ENCODE results near the gene SORBS1.

The SORBS1 gene

DNA sequence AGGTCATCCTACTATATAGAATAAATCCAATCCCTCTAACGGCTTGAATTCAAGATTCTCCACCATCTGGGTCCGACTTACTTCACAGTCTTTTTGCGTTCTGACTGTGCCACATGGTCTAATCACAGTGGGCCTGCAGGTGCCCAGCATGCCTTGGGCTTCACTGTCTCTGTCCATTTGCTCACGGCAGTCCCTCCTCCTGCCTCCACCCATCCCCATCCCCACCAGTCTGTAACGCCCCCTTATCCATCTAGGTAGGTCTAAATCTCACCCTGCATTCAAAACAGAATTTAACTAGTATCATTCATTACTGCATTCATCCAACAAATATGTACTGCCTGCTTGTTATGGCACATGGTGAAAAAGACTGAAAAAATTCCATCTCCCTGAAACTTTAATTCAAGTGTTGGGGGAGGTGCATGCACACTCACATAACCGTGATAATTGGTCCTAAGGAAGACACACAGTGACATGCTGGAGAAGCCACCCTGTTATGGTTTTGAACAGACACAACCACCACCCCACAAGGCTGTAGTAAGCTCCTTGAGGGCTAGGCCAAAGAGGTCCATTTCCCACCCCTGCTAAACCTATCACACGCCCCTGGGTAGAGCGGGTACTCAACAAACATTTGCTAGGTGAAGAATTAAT, 24.2 kb downstream of the SORBS1 start:
- no peak for TF ChIP-seq FOXM1 (IDR thresholded peaks at IDR 0.05; ENCODE audit: borderline replicate concordance, low read depth)
- no peak for TF ChIP-seq EGR1 (IDR thresholded peaks at IDR 0.05)
- TF ChIP-seq, protein P1, sequence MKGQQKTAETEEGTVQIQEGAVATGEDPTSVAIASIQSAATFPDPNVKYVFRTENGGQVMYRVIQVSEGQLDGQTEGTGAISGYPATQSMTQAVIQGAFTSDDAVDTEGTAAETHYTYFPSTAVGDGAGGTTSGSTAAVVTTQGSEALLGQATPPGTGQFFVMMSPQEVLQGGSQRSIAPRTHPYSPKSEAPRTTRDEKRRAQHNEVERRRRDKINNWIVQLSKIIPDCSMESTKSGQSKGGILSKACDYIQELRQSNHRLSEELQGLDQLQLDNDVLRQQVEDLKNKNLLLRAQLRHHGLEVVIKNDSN (IDR thresholded peaks at IDR 0.05), result no peak
- TF ChIP-seq ZBTB7A (IDR thresholded peaks at IDR 0.05; ENCODE audit: low read depth), result no peak
- no peak for TF ChIP-seq TAF1 (IDR thresholded peaks at IDR 0.05; ENCODE audit: low read depth)
- TF ChIP-seq NFIC (IDR thresholded peaks at IDR 0.05), result no peak
- TF ChIP-seq RAD21 (IDR thresholded peaks at IDR 0.05; ENCODE audit: low read depth), result no peak
- no peak for TF ChIP-seq CEBPB (IDR thresholded peaks at IDR 0.05)
- TF ChIP-seq CREB1 (IDR thresholded peaks at IDR 0.05; ENCODE audit: low read depth), result no peak
- no peak for TF ChIP-seq EP300 (IDR thresholded peaks at IDR 0.05; ENCODE audit: borderline replicate concordance)
- TF ChIP-seq TCF12 (IDR thresholded peaks at IDR 0.05; ENCODE audit: low read depth), result no peak

DNA sequence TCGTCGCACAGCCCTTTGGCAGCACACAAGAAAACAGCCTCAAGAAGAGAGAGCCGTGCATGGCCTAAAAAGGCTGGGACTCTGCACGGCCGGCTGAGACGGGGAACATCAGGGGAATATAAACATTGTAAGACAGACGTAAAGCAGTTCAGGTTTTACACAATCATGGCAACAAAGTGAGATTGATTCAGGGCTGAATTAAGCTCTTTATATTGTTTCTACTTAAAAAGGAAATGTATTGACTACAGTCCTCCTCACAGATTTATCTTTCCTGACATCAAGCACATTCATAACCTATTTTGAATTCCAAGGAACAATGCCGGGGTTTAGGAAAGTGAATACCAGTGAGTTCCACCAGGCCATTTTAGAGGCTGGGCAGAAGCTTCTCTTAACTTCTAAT, 25.2 kb downstream of the SORBS1 start:
- TF ChIP-seq YY1 (IDR thresholded peaks at IDR 0.05; ENCODE audit: low read depth) (no peak), ZBTB7A (IDR thresholded peaks at IDR 0.05; ENCODE audit: low read depth) (no peak), TCF12 (IDR thresholded peaks at IDR 0.05; ENCODE audit: low read depth) (no peak), EGR1 (IDR thresholded peaks at IDR 0.05) (no peak), CEBPB (IDR thresholded peaks at IDR 0.05) (no peak), NFIC (IDR thresholded peaks at IDR 0.05) (no peak), RAD21 (IDR thresholded peaks at IDR 0.05; ENCODE audit: low read depth) (no peak), CREB1 (IDR thresholded peaks at IDR 0.05; ENCODE audit: low read depth) (no peak), TAF1 (IDR thresholded peaks at IDR 0.05; ENCODE audit: low read depth) (no peak), FOXM1 (IDR thresholded peaks at IDR 0.05; ENCODE audit: borderline replicate concordance, low read depth) (no peak), EP300 (IDR thresholded peaks at IDR 0.05; ENCODE audit: borderline replicate concordance) (no peak), TEAD4 (IDR thresholded peaks at IDR 0.05) (no peak)
- TF ChIP-seq, protein P2, sequence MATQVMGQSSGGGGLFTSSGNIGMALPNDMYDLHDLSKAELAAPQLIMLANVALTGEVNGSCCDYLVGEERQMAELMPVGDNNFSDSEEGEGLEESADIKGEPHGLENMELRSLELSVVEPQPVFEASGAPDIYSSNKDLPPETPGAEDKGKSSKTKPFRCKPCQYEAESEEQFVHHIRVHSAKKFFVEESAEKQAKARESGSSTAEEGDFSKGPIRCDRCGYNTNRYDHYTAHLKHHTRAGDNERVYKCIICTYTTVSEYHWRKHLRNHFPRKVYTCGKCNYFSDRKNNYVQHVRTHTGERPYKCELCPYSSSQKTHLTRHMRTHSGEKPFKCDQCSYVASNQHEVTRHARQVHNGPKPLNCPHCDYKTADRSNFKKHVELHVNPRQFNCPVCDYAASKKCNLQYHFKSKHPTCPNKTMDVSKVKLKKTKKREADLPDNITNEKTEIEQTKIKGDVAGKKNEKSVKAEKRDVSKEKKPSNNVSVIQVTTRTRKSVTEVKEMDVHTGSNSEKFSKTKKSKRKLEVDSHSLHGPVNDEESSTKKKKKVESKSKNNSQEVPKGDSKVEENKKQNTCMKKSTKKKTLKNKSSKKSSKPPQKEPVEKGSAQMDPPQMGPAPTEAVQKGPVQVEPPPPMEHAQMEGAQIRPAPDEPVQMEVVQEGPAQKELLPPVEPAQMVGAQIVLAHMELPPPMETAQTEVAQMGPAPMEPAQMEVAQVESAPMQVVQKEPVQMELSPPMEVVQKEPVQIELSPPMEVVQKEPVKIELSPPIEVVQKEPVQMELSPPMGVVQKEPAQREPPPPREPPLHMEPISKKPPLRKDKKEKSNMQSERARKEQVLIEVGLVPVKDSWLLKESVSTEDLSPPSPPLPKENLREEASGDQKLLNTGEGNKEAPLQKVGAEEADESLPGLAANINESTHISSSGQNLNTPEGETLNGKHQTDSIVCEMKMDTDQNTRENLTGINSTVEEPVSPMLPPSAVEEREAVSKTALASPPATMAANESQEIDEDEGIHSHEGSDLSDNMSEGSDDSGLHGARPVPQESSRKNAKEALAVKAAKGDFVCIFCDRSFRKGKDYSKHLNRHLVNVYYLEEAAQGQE (IDR thresholded peaks at IDR 0.05; ENCODE audit: low read depth), result no peak
- TF ChIP-seq, protein P1 (IDR thresholded peaks at IDR 0.05), result no peak
- TF ChIP-seq, protein P3, sequence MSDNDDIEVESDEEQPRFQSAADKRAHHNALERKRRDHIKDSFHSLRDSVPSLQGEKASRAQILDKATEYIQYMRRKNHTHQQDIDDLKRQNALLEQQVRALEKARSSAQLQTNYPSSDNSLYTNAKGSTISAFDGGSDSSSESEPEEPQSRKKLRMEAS (IDR thresholded peaks at IDR 0.05), result no peak

DNA sequence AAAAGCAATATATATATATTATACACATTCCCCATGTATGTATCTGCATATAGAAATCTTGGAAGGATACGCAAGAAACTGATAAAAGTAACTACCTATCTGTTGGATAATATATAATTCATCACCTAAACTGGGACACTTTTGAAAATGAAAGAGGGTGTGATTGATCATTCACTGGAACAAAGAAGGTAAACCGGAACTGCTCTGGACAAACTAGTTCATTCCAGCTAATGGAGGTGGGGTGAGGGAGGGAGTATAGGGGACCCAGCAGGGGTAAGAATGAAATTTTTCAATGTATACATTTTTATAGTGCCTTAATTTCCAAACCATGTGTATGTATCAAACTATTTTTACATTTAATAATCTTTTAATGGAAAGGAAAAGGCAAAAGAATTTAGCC, 25.6 kb downstream of the SORBS1 start:
- TF ChIP-seq YY1 (IDR thresholded peaks at IDR 0.05; ENCODE audit: low read depth) (no peak), ZBTB7A (IDR thresholded peaks at IDR 0.05; ENCODE audit: low read depth) (no peak), EP300 (IDR thresholded peaks at IDR 0.05; ENCODE audit: borderline replicate concordance) (no peak), CREB1 (IDR thresholded peaks at IDR 0.05; ENCODE audit: low read depth) (no peak), CEBPB (IDR thresholded peaks at IDR 0.05) (no peak), EGR1 (IDR thresholded peaks at IDR 0.05) (no peak), RAD21 (IDR thresholded peaks at IDR 0.05; ENCODE audit: low read depth) (no peak), TCF12 (IDR thresholded peaks at IDR 0.05; ENCODE audit: low read depth) (no peak), NFIC (IDR thresholded peaks at IDR 0.05) (no peak), TAF1 (IDR thresholded peaks at IDR 0.05; ENCODE audit: low read depth) (no peak), FOXM1 (IDR thresholded peaks at IDR 0.05; ENCODE audit: borderline replicate concordance, low read depth) (no peak), TEAD4 (IDR thresholded peaks at IDR 0.05) (no peak)
- TF ChIP-seq, protein P1 (IDR thresholded peaks at IDR 0.05), result no peak
- TF ChIP-seq, protein P2 (IDR thresholded peaks at IDR 0.05; ENCODE audit: low read depth), result no peak
- TF ChIP-seq, protein P3 (IDR thresholded peaks at IDR 0.05), result no peak

DNA sequence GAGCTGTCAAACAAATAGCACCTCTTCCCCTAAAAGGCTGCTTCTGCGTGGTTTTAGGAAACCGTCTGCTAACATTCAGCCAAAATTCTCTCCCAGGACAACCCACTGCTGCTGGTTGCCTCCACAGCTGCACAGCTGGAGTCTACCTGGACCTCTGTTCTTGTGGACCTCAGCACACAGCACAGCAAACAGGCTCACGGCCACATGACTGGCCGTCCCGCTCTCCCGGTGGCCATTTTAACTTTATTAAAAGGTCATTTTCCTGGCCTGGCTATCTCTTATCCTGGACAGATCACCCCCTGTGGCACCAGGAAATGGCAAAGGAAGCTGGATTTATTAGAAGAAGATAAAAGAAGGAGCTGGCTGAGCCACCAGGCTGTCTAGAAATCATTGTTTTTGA, 27.6 kb downstream of the SORBS1 start:
- no peak for TF ChIP-seq CEBPB (IDR thresholded peaks at IDR 0.05)
- TF ChIP-seq TEAD4 (IDR thresholded peaks at IDR 0.05), result no peak
- no peak for TF ChIP-seq CREB1 (IDR thresholded peaks at IDR 0.05; ENCODE audit: low read depth)
- TF ChIP-seq TCF12 (IDR thresholded peaks at IDR 0.05; ENCODE audit: low read depth), result no peak
- TF ChIP-seq EGR1 (IDR thresholded peaks at IDR 0.05), result no peak
- TF ChIP-seq, protein P2 (IDR thresholded peaks at IDR 0.05; ENCODE audit: low read depth), result no peak
- TF ChIP-seq ZBTB7A (IDR thresholded peaks at IDR 0.05; ENCODE audit: low read depth), result no peak
- TF ChIP-seq RAD21 (IDR thresholded peaks at IDR 0.05; ENCODE audit: low read depth), result no peak
- TF ChIP-seq YY1 (IDR thresholded peaks at IDR 0.05; ENCODE audit: low read depth), result no peak
- TF ChIP-seq, protein P3 (IDR thresholded peaks at IDR 0.05), result no peak

All from Ishikawa (cell line).